Mesenteric fat pad (tissue), 1 donor: Measurements from ENCODE around the gene STPG4. TPM values are rescaled to one million over a fixed set of nuclear protein-coding genes. Genes with fewer than 3 reads are reported as not detected.

Experiments
- DNase-seq: peaks from one replicate; pipeline ENCODE4 v3.0.0-alpha.2; 2020; ENCODE audit warnings: low spot score
- total RNA-seq: library from RNA; stranded (reverse); fragmentation: NEBNext Ultra II Directional; extraction: Animal tissue kit (Norgen Biotek cat#: 25700); gene quantifications from one replicate; pipeline ENCODE4 v1.2.1, GENCODE V29; 2021
- donor health status: DM: yes; HTN: yes; CAD: no.

Gene STPG4
- total RNA-seq, 1 donor from 2014 or later = not detected

DNA sequence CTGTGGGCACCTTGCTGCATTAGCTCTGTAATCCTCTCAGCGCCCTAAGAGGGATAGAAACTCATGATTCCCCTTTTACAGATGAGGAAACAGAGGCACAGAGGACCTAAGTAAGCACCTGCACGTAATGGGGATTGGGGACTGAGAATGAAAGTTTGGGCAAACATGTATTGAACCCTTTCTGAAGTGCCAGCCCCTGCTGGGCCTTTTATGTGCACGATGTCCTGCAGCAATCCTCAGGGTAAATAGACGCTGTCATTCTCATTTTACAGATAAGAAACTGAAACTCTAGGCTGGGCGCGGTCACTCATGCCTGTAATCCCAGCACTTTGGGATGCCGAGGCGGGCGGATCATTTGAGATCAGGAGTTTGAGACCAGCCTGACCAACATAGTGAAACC, 117.4 kb downstream of the STPG4 start:
- no peak for DNase-seq

Other genes starting within 250 kb of the STPG4 start
- 104 TPM for gene MCFD2, start 239.5 kb downstream of the STPG4 start, total RNA-seq
- gene TTC7A, start 214.1 kb downstream of the STPG4 start, total RNA-seq = 35.5 TPM
- 354 TPM for gene CALM2, start 21.2 kb upstream of the STPG4 start, total RNA-seq
- 1.4 TPM for gene EPCAM, start 214.0 kb upstream of the STPG4 start, total RNA-seq
- 8.3 TPM for gene MSH2, start 247.8 kb upstream of the STPG4 start, total RNA-seq